HG03521 (cell line): ENCODE data around the gene NDUFS2.

Experiments used
- ATAC-seq: cut with Tn5 transposase; IDR thresholded peaks from one replicate; pipeline ENCODE4 v1.9.1; 2021; ENCODE audit warnings: mild to moderate bottlenecking, moderate library complexity; ENCODE audit not compliant: unreplicated experiment

NDUFS2 gene

GRCh38 chr1:161193561-161194235 lies 8.5 kb upstream of the NDUFS2 start:
- no peak for ATAC-seq

- no peak for ATAC-seq
These were observed 7.0 kb upstream of the NDUFS2 start for GRCh38 chr1:161195171-161195570.

- no peak for ATAC-seq
These were observed 6.1 kb upstream of the NDUFS2 start for GRCh38 chr1:161196111-161196510.

- no peak for ATAC-seq
These were observed 5.4 kb upstream of the NDUFS2 start for GRCh38 chr1:161196521-161197451.

GRCh38 chr1:161197560-161198193 lies 4.5 kb upstream of the NDUFS2 start:
- ATAC-seq = no peak

- no peak for ATAC-seq
These were observed 3.8 kb upstream of the NDUFS2 start for GRCh38 chr1:161198194-161198896.

- ATAC-seq = no peak
These were observed 3.2 kb upstream of the NDUFS2 start, which contains the start of gene ADAMTS4 for GRCh38 chr1:161198897-161199431. Gene ADAMTS4 (minus strand): TSS chr1:161199054. CDS start chr1:161198627, 427 bp downstream.

GRCh38 chr1:161199506-161200139 lies 2.5 kb upstream of the NDUFS2 start:
- no peak for ATAC-seq

GRCh38 chr1:161200421-161200991 lies 1.7 kb upstream of the NDUFS2 start:
- no peak for ATAC-seq

GRCh38 chr1:161200992-161201835 lies 953 bp upstream of the NDUFS2 start:
- ATAC-seq = no peak

- ATAC-seq = no peak
These were observed 4.4 kb downstream of the NDUFS2 start for GRCh38 chr1:161206411-161207140.

- ATAC-seq = no peak
These were observed 5.0 kb downstream of the NDUFS2 start for GRCh38 chr1:161207173-161207572.

- no peak for ATAC-seq
These were observed 7.7 kb downstream of the NDUFS2 start for GRCh38 chr1:161209790-161210409.

- no peak for ATAC-seq
These were observed 12.2 kb downstream of the NDUFS2 start for GRCh38 chr1:161214369-161214768.

- no peak for ATAC-seq
These were observed 12.9 kb downstream of the NDUFS2 start, which contains the start of gene FCER1G for GRCh38 chr1:161215076-161215475. Gene FCER1G (plus strand): TSS chr1:161215295. CDS start chr1:161215322, 27 bp downstream.

GRCh38 chr1:161216945-161217712 lies 15.0 kb downstream of the NDUFS2 start:
- ATAC-seq = peak; percentile 85

GRCh38 chr1:161217831-161218230 lies 15.7 kb downstream of the NDUFS2 start:
- no peak for ATAC-seq
